ENCODE measurements around the gene CTDP1.

DNA sequence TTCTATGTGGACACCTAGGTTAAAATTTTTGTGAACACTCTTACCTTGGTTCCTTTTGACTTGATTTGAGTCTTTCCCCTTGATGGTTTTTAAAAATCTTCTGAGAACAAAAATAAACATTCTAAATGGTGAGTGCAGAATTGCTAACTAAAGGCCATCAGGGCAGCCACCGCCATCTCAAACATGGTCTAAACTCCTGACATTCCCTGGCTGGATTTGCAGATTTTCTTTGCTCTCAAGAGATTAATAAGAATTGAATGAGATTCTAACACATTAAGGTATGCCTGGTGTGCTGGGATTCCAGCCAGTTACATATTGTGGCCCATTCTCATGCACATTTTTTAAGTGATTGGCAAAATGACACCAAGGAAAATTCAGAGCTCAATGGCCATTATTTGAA, 17.2 kb upstream of the CTDP1 start:
- TF ChIP-seq, protein P1, sequence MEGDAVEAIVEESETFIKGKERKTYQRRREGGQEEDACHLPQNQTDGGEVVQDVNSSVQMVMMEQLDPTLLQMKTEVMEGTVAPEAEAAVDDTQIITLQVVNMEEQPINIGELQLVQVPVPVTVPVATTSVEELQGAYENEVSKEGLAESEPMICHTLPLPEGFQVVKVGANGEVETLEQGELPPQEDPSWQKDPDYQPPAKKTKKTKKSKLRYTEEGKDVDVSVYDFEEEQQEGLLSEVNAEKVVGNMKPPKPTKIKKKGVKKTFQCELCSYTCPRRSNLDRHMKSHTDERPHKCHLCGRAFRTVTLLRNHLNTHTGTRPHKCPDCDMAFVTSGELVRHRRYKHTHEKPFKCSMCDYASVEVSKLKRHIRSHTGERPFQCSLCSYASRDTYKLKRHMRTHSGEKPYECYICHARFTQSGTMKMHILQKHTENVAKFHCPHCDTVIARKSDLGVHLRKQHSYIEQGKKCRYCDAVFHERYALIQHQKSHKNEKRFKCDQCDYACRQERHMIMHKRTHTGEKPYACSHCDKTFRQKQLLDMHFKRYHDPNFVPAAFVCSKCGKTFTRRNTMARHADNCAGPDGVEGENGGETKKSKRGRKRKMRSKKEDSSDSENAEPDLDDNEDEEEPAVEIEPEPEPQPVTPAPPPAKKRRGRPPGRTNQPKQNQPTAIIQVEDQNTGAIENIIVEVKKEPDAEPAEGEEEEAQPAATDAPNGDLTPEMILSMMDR (IDR thresholded peaks at IDR 0.05 in 4 of 5, conservative IDR thresholded peaks at IDR 0.05 in 1 of 5): no peak
- no peak for TF ChIP-seq POLR2A (IDR thresholded peaks at IDR 0.05)

All from gastrocnemius medialis (tissue), 4 donors.